Left lung (tissue), 10 donors: ENCODE results near the gene AFF2. TPM values are rescaled to one million over a fixed set of nuclear protein-coding genes. Genes with fewer than 3 reads are reported as not detected.

Experiments used
- ATAC-seq: fragments of 200-7000 bp; cut with Tn5 transposase; one replicate; pipeline ENCODE4 v1.9.1; 2020; ENCODE audit warnings: moderate library complexity
- DNase-seq, 4 donors: peaks; one replicate each; pipeline ENCODE4 v3.0.0-alpha.2; 2013 to 2020
- H3K27ac ChIP-seq, 2 donors: fragments of 200-600 bp; sonication (generic) in 1 of 2; one replicate each; pipeline versions ENCODE4 v1.5.0 to v1.8.0; 2020 to 2021
- H3K27me3 ChIP-seq, 2 donors: fragments of 200-600 bp; sonication (generic) in 1 of 2; one replicate each; pipeline versions ENCODE4 v1.5.0 to v1.8.0; 2020 to 2021
- H3K36me3 ChIP-seq, 2 donors: fragments of 200-600 bp; sonication (generic) in 1 of 2; one replicate each; pipeline versions ENCODE4 v1.5.0 to v1.8.0; 2020 to 2021
- H3K4me1 ChIP-seq, 2 donors: fragments of 200-600 bp; one replicate each; pipeline ENCODE4 v1.8.0; 2021
- H3K4me3 ChIP-seq, 2 donors: fragments of 200-600 bp; sonication (generic) in 1 of 2; one replicate each; pipeline versions ENCODE4 v1.5.0 to v1.8.0; 2020 to 2021; ENCODE audit warnings: mild to moderate bottlenecking in 1 of 2
- H3K9me3 ChIP-seq, 2 donors: fragments of 200-600 bp; sonication (generic) in 1 of 2; one replicate each; pipeline versions ENCODE4 v1.5.0 to v1.8.0; 2020 to 2021
- intact Hi-C, 2 donors: fragments of 100-400 bp; cut with DNase I; formaldehyde crosslinking; loops; one replicate each; pipeline versions ENCODE4 v1.11.2 to v1.14.2; 2022
- polyA plus RNA-seq, 6 donors: library from polyadenylated mRNA; unstranded; fragments of 120-200 nt; gene quantifications; one replicate each; pipeline ENCODE4 v1.2.1, GENCODE V29; 2013; ENCODE audit not compliant: insufficient read length in 6 of 6
- total RNA-seq, 2 donors: library from RNA; stranded (reverse); fragmentation: NEBNext Ultra II Directional; extraction: Animal tissue kit (Norgen Biotek cat#: 25700); gene quantifications; one replicate each; pipeline ENCODE4 v1.2.1, GENCODE V29; 2021
- TF ChIP-seq, protein P1 (sequence below), 2 donors: fragments of 200-600 bp; sonication (generic) in 1 of 2; IDR thresholded peaks; one replicate each; pipeline versions ENCODE4 v1.5.0 to v1.8.0; 2021; ENCODE audit warnings: antibody characterized with exemption in 2 of 2
- donor health status: DM: no; HTN: yes; CAD: no.
- donor health status: DM: no; HTN: no; CAD: no.

Gene AFF2
- total and polyA plus RNA-seq, 8 donors = 4.8 to 10.2 (median 5.7) TPM

DNA sequence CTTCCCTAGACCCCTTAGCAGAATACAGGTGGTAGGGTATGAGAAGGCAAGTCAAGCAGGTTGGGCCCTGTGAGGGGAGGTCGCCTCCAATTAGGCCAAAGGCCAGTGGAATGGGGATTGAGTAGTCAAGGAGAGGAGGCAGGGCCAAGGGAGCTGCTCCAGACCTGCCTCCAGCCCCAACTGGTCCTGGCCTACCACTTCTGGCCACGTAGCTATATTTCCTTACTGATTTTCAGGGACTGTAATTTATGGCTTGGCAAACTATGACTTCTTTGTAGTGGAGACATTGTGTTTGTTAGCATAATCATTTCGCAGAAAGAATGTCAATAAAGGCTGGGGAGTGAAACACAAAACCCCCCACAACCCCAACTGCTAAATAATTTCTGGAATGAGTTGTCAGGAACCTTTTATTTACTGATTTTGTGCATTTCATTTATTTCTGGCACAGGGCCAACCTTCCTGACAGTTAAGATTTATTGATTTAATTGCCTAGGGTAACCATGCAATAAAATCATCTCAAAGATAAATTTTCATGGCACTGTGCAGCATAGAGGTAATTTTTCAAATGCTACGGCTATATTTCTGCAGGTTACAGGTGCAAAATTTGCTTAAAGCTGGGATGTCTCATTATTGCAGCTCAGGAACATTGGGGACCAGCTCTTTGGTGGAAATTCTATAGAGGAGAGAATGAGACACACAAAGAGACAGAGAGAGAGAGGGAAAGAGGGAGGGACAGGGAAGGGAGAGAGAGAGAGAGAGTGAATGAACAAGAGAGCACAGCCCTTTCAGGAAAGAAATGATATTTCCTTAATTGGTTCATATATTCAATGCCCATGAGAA lies 509.8 kb downstream of the AFF2 start:
- Histone ChIP-seq H3K9me3 (no peaks in the 10 kb centered on the region), H3K27me3 (no peaks in the 10 kb centered on the region), H3K27ac (no peak overlapping the region), H3K36me3 (no peaks in the 10 kb centered on the region), H3K4me1 (no peaks in the 10 kb centered on the region), H3K4me3 (no peak overlapping the region)
- no peak for ATAC-seq
- no peak for DNase-seq
- TF ChIP-seq, protein P1, sequence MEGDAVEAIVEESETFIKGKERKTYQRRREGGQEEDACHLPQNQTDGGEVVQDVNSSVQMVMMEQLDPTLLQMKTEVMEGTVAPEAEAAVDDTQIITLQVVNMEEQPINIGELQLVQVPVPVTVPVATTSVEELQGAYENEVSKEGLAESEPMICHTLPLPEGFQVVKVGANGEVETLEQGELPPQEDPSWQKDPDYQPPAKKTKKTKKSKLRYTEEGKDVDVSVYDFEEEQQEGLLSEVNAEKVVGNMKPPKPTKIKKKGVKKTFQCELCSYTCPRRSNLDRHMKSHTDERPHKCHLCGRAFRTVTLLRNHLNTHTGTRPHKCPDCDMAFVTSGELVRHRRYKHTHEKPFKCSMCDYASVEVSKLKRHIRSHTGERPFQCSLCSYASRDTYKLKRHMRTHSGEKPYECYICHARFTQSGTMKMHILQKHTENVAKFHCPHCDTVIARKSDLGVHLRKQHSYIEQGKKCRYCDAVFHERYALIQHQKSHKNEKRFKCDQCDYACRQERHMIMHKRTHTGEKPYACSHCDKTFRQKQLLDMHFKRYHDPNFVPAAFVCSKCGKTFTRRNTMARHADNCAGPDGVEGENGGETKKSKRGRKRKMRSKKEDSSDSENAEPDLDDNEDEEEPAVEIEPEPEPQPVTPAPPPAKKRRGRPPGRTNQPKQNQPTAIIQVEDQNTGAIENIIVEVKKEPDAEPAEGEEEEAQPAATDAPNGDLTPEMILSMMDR (IDR thresholded peaks at IDR 0.05) = no peak
- intact Hi-C loops = no loop called here

- no peaks in the 10 kb centered on the region for H3K9me3 ChIP-seq
- no peaks in the 10 kb centered on the region for H3K27me3 ChIP-seq
- H3K27ac ChIP-seq = no peak overlapping the region
- TF ChIP-seq, protein P1 (IDR thresholded peaks at IDR 0.05) = no peak
- H3K4me1 ChIP-seq = no peaks in the 10 kb centered on the region
- H3K36me3 ChIP-seq = no peaks in the 10 kb centered on the region
- no peak for ATAC-seq
- H3K4me3 ChIP-seq = no peak overlapping the region
- intact Hi-C loops = no loop called here
- DNase-seq = no peak
These were observed 510.4 kb downstream of the AFF2 start for GRCh38 chrX:149010853-149011224.

- ATAC-seq (no peak), DNase-seq (no peak)
- H3K4me1 ChIP-seq = no peaks in the 10 kb centered on the region
- no peaks in the 10 kb centered on the region for H3K36me3 ChIP-seq
- no peaks in the 10 kb centered on the region for H3K27me3 ChIP-seq
- H3K4me3 ChIP-seq = no peak overlapping the region
- no peaks in the 10 kb centered on the region for H3K9me3 ChIP-seq
- intact Hi-C loops = no loop called here
- TF ChIP-seq, protein P1 (IDR thresholded peaks at IDR 0.05) = no peak
- H3K27ac ChIP-seq = no peak overlapping the region
These were observed 512.7 kb downstream of the AFF2 start for GRCh38 chrX:149013081-149013480.

GRCh38 chrX:149021159-149021558 lies 520.7 kb downstream of the AFF2 start:
- no peak for ATAC-seq
- no peak overlapping the region for H3K27ac ChIP-seq
- no peak for DNase-seq
- no peak overlapping the region for H3K4me3 ChIP-seq
- H3K4me1 ChIP-seq = no peaks in the 10 kb centered on the region
- intact Hi-C loops = no loop called here
- TF ChIP-seq, protein P1 (IDR thresholded peaks at IDR 0.05) = no peak
- peaks cover 0 to 4% of the 10 kb centered on the region in 2 donors for H3K9me3 ChIP-seq
- no peaks in the 10 kb centered on the region for H3K27me3 ChIP-seq
- H3K36me3 ChIP-seq = no peaks in the 10 kb centered on the region

DNA sequence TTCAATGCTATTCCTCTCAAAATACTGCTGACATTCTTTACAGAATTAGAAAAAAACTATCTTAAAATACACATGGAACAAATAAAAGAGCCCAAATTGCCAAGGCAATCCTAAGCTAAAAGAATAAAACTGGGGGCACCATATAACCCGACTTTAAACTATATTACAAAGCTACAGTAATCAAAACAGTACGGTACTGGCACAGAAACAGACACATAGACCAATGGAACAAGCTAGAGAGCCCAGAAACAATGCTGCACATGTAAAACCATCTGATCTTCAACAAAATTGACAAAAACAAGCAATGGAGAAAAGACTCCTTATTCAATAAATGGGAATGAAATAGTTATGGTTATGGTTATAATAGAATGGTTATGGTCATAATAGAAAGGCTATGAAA lies 522.1 kb downstream of the AFF2 start:
- intact Hi-C loops = no loop called here
- H3K4me1 ChIP-seq = no peaks in the 10 kb centered on the region
- no peaks in the 10 kb centered on the region for H3K27me3 ChIP-seq
- no peak overlapping the region for H3K27ac ChIP-seq
- H3K4me3 ChIP-seq = no peak overlapping the region
- ATAC-seq = no peak
- DNase-seq = no peak
- TF ChIP-seq, protein P1 (IDR thresholded peaks at IDR 0.05) = no peak
- peaks cover 0 to 4% of the 10 kb centered on the region in 2 donors for H3K9me3 ChIP-seq
- no peaks in the 10 kb centered on the region for H3K36me3 ChIP-seq
